ENCODE results near the gene KCNAB2.

KCNAB2 gene

GRCh38 chr1:6033986-6034749 is 11.5 kb upstream of the KCNAB2 start:
- H3K27me3 ChIP-seq (ENCODE audit: insufficient read depth, low read length) = no peaks in the 10 kb centered on the region
- H3K4me3 ChIP-seq (ENCODE audit: low read depth, low read length, poor library complexity, severe bottlenecking) = no peak overlapping the region
- H3K36me3 ChIP-seq (ENCODE audit: insufficient read depth, low read length) = peaks cover 37% of the 10 kb centered on the region; the same call in 1 of the 2 replicates
- H3K27ac ChIP-seq (ENCODE audit: low read depth, low read length, poor library complexity, severe bottlenecking) = no peak overlapping the region
- no peaks in the 10 kb centered on the region for H4K20me1 ChIP-seq (ENCODE audit: insufficient read depth, low read length)
- H3K9me2 ChIP-seq (ENCODE audit: low read depth, low read length) = no peaks in the 10 kb centered on the region
- peaks cover 23% of the 10 kb centered on the region for H3K79me2 ChIP-seq (ENCODE audit: insufficient read depth, low read length)
- no peak overlapping the region for H3K9ac ChIP-seq (ENCODE audit: low read length)
- no peak overlapping the region for H3K4me2 ChIP-seq (ENCODE audit: low read length)
- no peak overlapping the region for H2AFZ ChIP-seq (ENCODE audit: low read length)
- H3K9me3 ChIP-seq (ENCODE audit: low read length) = no peaks in the 10 kb centered on the region
- H3K4me1 ChIP-seq (ENCODE audit: insufficient read depth, low read length, severe bottlenecking) = peaks cover 24% of the 10 kb centered on the region
- no peaks in the 10 kb centered on the region for H3F3A ChIP-seq (ENCODE audit: insufficient read depth, low read length)
- peak; percentile 47 for TF ChIP-seq CTCF (IDR thresholded peaks at IDR 0.05; ENCODE audit: low read length)
- TF ChIP-seq EZH2 (IDR thresholded peaks at IDR 0.05; ENCODE audit: borderline replicate concordance, low read length) = no peak

- no peaks in the 10 kb centered on the region for H3K9me3 ChIP-seq (ENCODE audit: low read length)
- no peaks in the 10 kb centered on the region for H3K27me3 ChIP-seq (ENCODE audit: insufficient read depth, low read length)
- H3K4me3 ChIP-seq (ENCODE audit: low read depth, low read length, poor library complexity, severe bottlenecking) = no peak overlapping the region
- peaks cover 32% of the 10 kb centered on the region; the same call in 1 of the 2 replicates for H3K36me3 ChIP-seq (ENCODE audit: insufficient read depth, low read length)
- no peaks in the 10 kb centered on the region for H3K9me2 ChIP-seq (ENCODE audit: low read depth, low read length)
- H3K27ac ChIP-seq (ENCODE audit: low read depth, low read length, poor library complexity, severe bottlenecking) = no peak overlapping the region
- peaks cover 19% of the 10 kb centered on the region for H3K4me1 ChIP-seq (ENCODE audit: insufficient read depth, low read length, severe bottlenecking)
- peaks cover 21% of the 10 kb centered on the region for H3K79me2 ChIP-seq (ENCODE audit: insufficient read depth, low read length)
- no peak overlapping the region for H2AFZ ChIP-seq (ENCODE audit: low read length)
- TF ChIP-seq CTCF (IDR thresholded peaks at IDR 0.05; ENCODE audit: low read length) (no peak; the same call in 1 of the 2 replicates), EZH2 (IDR thresholded peaks at IDR 0.05; ENCODE audit: borderline replicate concordance, low read length) (no peak)
- no peaks in the 10 kb centered on the region for H3F3A ChIP-seq (ENCODE audit: insufficient read depth, low read length)
- no peak overlapping the region for H3K9ac ChIP-seq (ENCODE audit: low read length)
- no peaks in the 10 kb centered on the region for H4K20me1 ChIP-seq (ENCODE audit: insufficient read depth, low read length)
- H3K4me2 ChIP-seq (ENCODE audit: low read length) = no peak overlapping the region
Measured at GRCh38 chr1:6034750-6035096, 11.0 kb upstream of the KCNAB2 start.

- Histone ChIP-seq H3F3A (ENCODE audit: insufficient read depth, low read length) (no peaks in the 10 kb centered on the region), H3K36me3 (ENCODE audit: insufficient read depth, low read length) (peaks cover 32% of the 10 kb centered on the region; the same call in 1 of the 2 replicates), H3K9ac (ENCODE audit: low read length) (no peak overlapping the region), H3K27ac (ENCODE audit: low read depth, low read length, poor library complexity, severe bottlenecking) (no peak overlapping the region), H3K9me2 (ENCODE audit: low read depth, low read length) (no peaks in the 10 kb centered on the region), H3K79me2 (ENCODE audit: insufficient read depth, low read length) (peaks cover 16% of the 10 kb centered on the region), H3K9me3 (ENCODE audit: low read length) (no peaks in the 10 kb centered on the region), H3K4me3 (ENCODE audit: low read depth, low read length, poor library complexity, severe bottlenecking) (no peak overlapping the region), H4K20me1 (ENCODE audit: insufficient read depth, low read length) (no peaks in the 10 kb centered on the region), H2AFZ (ENCODE audit: low read length) (no peak overlapping the region), H3K4me1 (ENCODE audit: insufficient read depth, low read length, severe bottlenecking) (peaks cover 13% of the 10 kb centered on the region), H3K27me3 (ENCODE audit: insufficient read depth, low read length) (no peaks in the 10 kb centered on the region), H3K4me2 (ENCODE audit: low read length) (no peak overlapping the region)
- TF ChIP-seq CTCF (IDR thresholded peaks at IDR 0.05; ENCODE audit: low read length) (no peak), EZH2 (IDR thresholded peaks at IDR 0.05; ENCODE audit: borderline replicate concordance, low read length) (no peak)
Measured at GRCh38 chr1:6035303-6035702, 10.4 kb upstream of the KCNAB2 start.
